CD4-positive, alpha-beta T cell treated with Interleukin-15 for 4 hours (primary cell): Measurements from ENCODE around the gene SSBP4.
"Not testable (repeated sequence)": the region's sequence is repeated elsewhere in the genome, so short reads cannot be mapped to it uniquely, and the experiment has no call there.

Experiments used
- DNase-seq: peaks from one replicate; pipeline ENCODE4 v3.0.0-alpha.2; 2020; ENCODE audit warnings: low spot score

The SSBP4 gene

GRCh38 chr19:18393836-18394235, 25.4 kb upstream of the SSBP4 start:
- no peak for DNase-seq

GRCh38 chr19:18396471-18397241, 22.5 kb upstream of the SSBP4 start:
- DNase-seq, result no peak

GRCh38 chr19:18397242-18398202, 21.7 kb upstream of the SSBP4 start, which contains the start of gene LRRC25:
Gene LRRC25, minus strand, starts transcription at chr19:18397622. Its CDS starts 659 bp downstream, at chr19:18396963.
- no peak for DNase-seq

GRCh38 chr19:18399008-18399407, 20.2 kb upstream of the SSBP4 start:
- no peak for DNase-seq

- DNase-seq, result no peak
These were observed 17.6 kb upstream of the SSBP4 start for GRCh38 chr19:18401580-18402112.

- not testable (repeated sequence) for DNase-seq
These were observed 16.5 kb upstream of the SSBP4 start for GRCh38 chr19:18402455-18403248.

- DNase-seq, result not testable (repeated sequence)
These were observed 13.4 kb upstream of the SSBP4 start for GRCh38 chr19:18405754-18406153.

- no peak for DNase-seq
These were observed 12.4 kb upstream of the SSBP4 start for GRCh38 chr19:18406749-18407148.

GRCh38 chr19:18408053-18408476, 11.1 kb upstream of the SSBP4 start:
- no peak for DNase-seq

- no peak for DNase-seq
These were observed 6.5 kb upstream of the SSBP4 start for GRCh38 chr19:18412610-18413239.

- no peak for DNase-seq
These were observed 4.6 kb upstream of the SSBP4 start for GRCh38 chr19:18414504-18415177.

GRCh38 chr19:18415178-18415867, 3.9 kb upstream of the SSBP4 start:
- no peak for DNase-seq

GRCh38 chr19:18416778-18417249, 2.4 kb upstream of the SSBP4 start:
- DNase-seq, result peak; percentile 82

- no peak for DNase-seq
These were observed 1.8 kb upstream of the SSBP4 start for GRCh38 chr19:18417250-18418028.

GRCh38 chr19:18418029-18418482, 1.1 kb upstream of the SSBP4 start:
- DNase-seq, result no peak

GRCh38 chr19:18418483-18419194, 559 bp upstream of the SSBP4 start:
- DNase-seq, result peak; percentile 54

- DNase-seq, result no peak
These were observed 682 bp downstream of the SSBP4 start for GRCh38 chr19:18419699-18420460.

GRCh38 chr19:18420930-18421329, 1.7 kb downstream of the SSBP4 start:
- DNase-seq, result no peak
